Breast epithelium (tissue), 4 donors: ENCODE data around the gene SLC38A9. TPM values are rescaled to one million over a fixed set of nuclear protein-coding genes. Genes with fewer than 3 reads are reported as not detected.

Source experiments
- DNase-seq, 2 donors: peaks; one replicate each; pipeline ENCODE4 v3.0.0-alpha.2; 2019; ENCODE audit warnings: low spot score in 2 of 2
- H3K27ac ChIP-seq, 2 donors: fragments of 200-600 bp; sonication (generic) in 1 of 2; one replicate each; pipeline ENCODE4 v1.5.1; 2016 to 2019; ENCODE audit warnings: mild to moderate bottlenecking in 1 of 2
- H3K27me3 ChIP-seq, 2 donors: fragments of 200-600 bp; sonication (generic) in 1 of 2; one replicate each; pipeline versions ENCODE4 v1.5.1 to v1.6.0; 2017 to 2019; ENCODE audit warnings: control low read depth in 1 of 2, mild to moderate bottlenecking in 1 of 2
- H3K36me3 ChIP-seq: fragments of 200-600 bp; one replicate; pipeline ENCODE4 v1.5.1; 2019
- H3K4me1 ChIP-seq, 2 donors: fragments of 200-600 bp; sonication (generic); one replicate each; pipeline ENCODE4 v1.5.1; 2016 to 2019; ENCODE audit warnings: control low read depth in 1 of 2
- H3K4me3 ChIP-seq, 3 donors: fragments of 200-600 bp; sonication (generic); 1 replicate in 2 of 3; 2 replicates in 1 of 3; pipeline ENCODE4 v1.5.1; 2016 to 2019; ENCODE audit warnings: mild to moderate bottlenecking in 3 of 3, moderate library complexity in 2 of 3
- H3K9me3 ChIP-seq, 2 donors: fragments of 200-600 bp; sonication (generic) in 1 of 2; one replicate each; pipeline ENCODE4 v1.5.1; 2016 to 2019; ENCODE audit warnings: control low read depth in 1 of 2
- CTCF ChIP-seq, 3 donors: fragments of 450-650 bp; IDR thresholded peaks; one replicate each; pipeline ENCODE4 v1.5.1; 2016 to 2017; ENCODE audit warnings: antibody characterized with exemption in 3 of 3, mild to moderate bottlenecking in 3 of 3, moderate library complexity in 3 of 3
- POLR2A ChIP-seq: fragments of 450-650 bp; IDR thresholded peaks from one replicate; pipeline ENCODE4 v1.6.1; 2016; ENCODE audit warnings: antibody characterized with exemption, mild to moderate bottlenecking, moderate library complexity
- POLR2AphosphoS5 ChIP-seq, 3 donors: sonication (generic); formaldehyde crosslinking; IDR thresholded peaks; one replicate each; pipeline ENCODE4 v1.6.1; 2017; ENCODE audit warnings: antibody characterized with exemption in 3 of 3
- intact Hi-C: fragments of 100-400 bp; cut with DNase I; formaldehyde crosslinking; loops from one replicate; pipeline ENCODE4 v1.15.1; 2023; ENCODE audit warnings: low total_unique reads
- total RNA-seq, 3 donors: library from RNA; depleted of rRNA; stranded (reverse); fragments of >200 nt; gene quantifications; one replicate each; pipeline ENCODE4 v1.1.0, GENCODE V29; 2016

The SLC38A9 gene
- total RNA-seq, 3 donors from 2014 or later: 25.2 to 35.1 (median 28.6) TPM

GRCh38 chr5:55580042-55580441 lies 132.1 kb downstream of the SLC38A9 start:
- Histone ChIP-seq H3K27me3 (no peaks in the 10 kb centered on the region), H3K4me1 (peaks cover 0 to 21% of the 10 kb centered on the region in 2 donors), H3K4me3 (no peak overlapping the region), H3K27ac (no peak overlapping the region), H3K36me3 (no peaks in the 10 kb centered on the region), H3K9me3 (no peaks in the 10 kb centered on the region)
- intact Hi-C loops: no loop called here
- DNase-seq: no peak
- TF ChIP-seq POLR2A (no peak), POLR2AphosphoS5 (IDR thresholded peaks at IDR 0.05) (no peak), CTCF (IDR thresholded peaks at IDR 0.05) (no peak)

- Histone ChIP-seq H3K36me3 (no peaks in the 10 kb centered on the region), H3K9me3 (no peaks in the 10 kb centered on the region), H3K27me3 (no peaks in the 10 kb centered on the region), H3K4me1 (peaks cover 0 to 21% of the 10 kb centered on the region in 2 donors), H3K4me3 (no peak overlapping the region), H3K27ac (peak overlapping the region; percentile 85 to 86)
- no peak for DNase-seq
- no peak for TF ChIP-seq POLR2AphosphoS5 (IDR thresholded peaks at IDR 0.05)
- no peak for TF ChIP-seq CTCF (IDR thresholded peaks at IDR 0.05)
- TF ChIP-seq POLR2A: no peak
- intact Hi-C loops: no loop called here
These were observed 133.4 kb downstream of the SLC38A9 start for GRCh38 chr5:55578771-55579170.

- Histone ChIP-seq H3K27me3 (no peaks in the 10 kb centered on the region), H3K27ac (peak overlapping the region; percentile 85 to 86), H3K36me3 (no peaks in the 10 kb centered on the region), H3K4me1 (peaks cover 0 to 21% of the 10 kb centered on the region in 2 donors), H3K4me3 (peak overlapping the region in 1 of 3 donors; percentile 2), H3K9me3 (no peaks in the 10 kb centered on the region)
- intact Hi-C loops: no loop called here
- peak in 1 of 2 donors; percentile 86 for DNase-seq
- TF ChIP-seq POLR2A (no peak), POLR2AphosphoS5 (IDR thresholded peaks at IDR 0.05) (peak in 1 of 3 donors; percentile 60), CTCF (IDR thresholded peaks at IDR 0.05) (no peak)
These were observed 134.6 kb downstream of the SLC38A9 start for GRCh38 chr5:55577353-55578060.

- Histone ChIP-seq H3K4me1 (peaks cover 0 to 21% of the 10 kb centered on the region in 2 donors), H3K27me3 (no peaks in the 10 kb centered on the region), H3K36me3 (no peaks in the 10 kb centered on the region), H3K27ac (peak overlapping the region; percentile 85 to 86), H3K4me3 (no peak overlapping the region), H3K9me3 (no peaks in the 10 kb centered on the region)
- TF ChIP-seq POLR2A: no peak
- no peak for TF ChIP-seq CTCF (IDR thresholded peaks at IDR 0.05)
- TF ChIP-seq POLR2AphosphoS5 (IDR thresholded peaks at IDR 0.05): no peak
- intact Hi-C loops: no loop called here
- no peak for DNase-seq
These were observed 135.5 kb downstream of the SLC38A9 start for GRCh38 chr5:55576661-55577060.

Other genes starting within 250 kb of the SLC38A9 start
- gene PLPP1, start 177.4 kb downstream of the SLC38A9 start, total RNA-seq: 100 to 1,000 TPM; 177 to 339 (median 237) TPM
- not detected for gene DDX4, start 25.7 kb upstream of the SLC38A9 start, total RNA-seq
- not detected for gene IL31RA, start 139.0 kb upstream of the SLC38A9 start, total RNA-seq